Caco-2 (cell line): ENCODE measurements around the gene ANKRA2. TPM values are rescaled to one million over a fixed set of nuclear protein-coding genes. Genes with fewer than 3 reads are reported as not detected.

ENCODE experiments used
- BruUV-seq: library from RNA; stranded (reverse); fragments of 400-500 nt; replicated peaks from 2 replicates; lab custom pipeline; 2021; lab: Mats Ljungman, UMichigan
- CTCF ChIA-PET: fragments of 300-600 bp; sonication (Branson Sonifier 250); formaldehyde crosslinking; loops from one replicate; lab custom pipeline; 2022; ENCODE audit warnings: antibody characterized with exemption; lab: Charles Lee
- POLR2A ChIA-PET: fragments of 300-600 bp; sonication (Branson Sonifier 250); formaldehyde crosslinking; loops from one replicate; lab custom pipeline; 2022; ENCODE audit warnings: antibody characterized with exemption; lab: Charles Lee
- DNase-seq, 2 experiments: peaks; one replicate each; pipeline versions ENCODE4 v3.0.0 to v3.0.0-alpha.2; 2020 to 2022
- H3K27me3 ChIP-seq: replicated peaks from 2 replicates; pipeline ENCODE4 v1.6.0; 2011; ENCODE audit warnings: low read length; ENCODE audit not compliant: control insufficient read depth, insufficient read depth
- H3K36me3 ChIP-seq: 2 replicates; pipeline ENCODE4 v1.5.1; 2011; ENCODE audit warnings: low read length; ENCODE audit not compliant: control insufficient read depth, insufficient read depth
- H3K4me1 ChIP-seq: fragments of 250-450 bp; sonication (Bioruptor Pico); 2 replicates; pipeline ENCODE4 v1.5.1; 2020; ENCODE audit warnings: mild to moderate bottlenecking
- H3K4me3 ChIP-seq: 2 replicates; pipeline ENCODE4 v1.5.1; 2011; ENCODE audit warnings: low read depth, mild to moderate bottlenecking, control low read depth, low read length
- H3K9me3 ChIP-seq: fragments of 250-450 bp; sonication (Bioruptor Pico); 2 replicates; pipeline ENCODE4 v1.5.1; 2020; ENCODE audit warnings: mild to moderate bottlenecking, moderate library complexity
- H3K27ac Mint-ChIP-seq: one replicate; pipeline ENCODE4 v1.8.0; 2022; ENCODE audit warnings: mixed read lengths; ENCODE audit not compliant: unreplicated experiment
- H3K27me3 Mint-ChIP-seq: one replicate; pipeline ENCODE4 v1.8.0; 2022; ENCODE audit warnings: mixed read lengths; ENCODE audit not compliant: insufficient read depth, unreplicated experiment
- H3K36me3 Mint-ChIP-seq: one replicate; pipeline ENCODE4 v1.8.0; 2022; ENCODE audit warnings: mild to moderate bottlenecking, mixed read lengths; ENCODE audit not compliant: insufficient read depth, unreplicated experiment
- H3K4me1 Mint-ChIP-seq: one replicate; pipeline ENCODE4 v1.8.0; 2022; ENCODE audit warnings: low read depth, mixed read lengths; ENCODE audit not compliant: unreplicated experiment
- H3K4me3 Mint-ChIP-seq: one replicate; pipeline ENCODE4 v1.8.0; 2022; ENCODE audit warnings: mild to moderate bottlenecking, moderate library complexity, mixed read lengths; ENCODE audit not compliant: unreplicated experiment
- H3K9me3 Mint-ChIP-seq: one replicate; pipeline ENCODE4 v1.8.0; 2022; ENCODE audit warnings: mixed read lengths; ENCODE audit not compliant: unreplicated experiment
- intact Hi-C: fragments of 100-400 bp; cut with micrococcal nuclease; formaldehyde crosslinking; loops from one replicate; pipeline ENCODE4 v1.10.0; 2022; ENCODE audit not compliant: unreplicated experiment
- total RNA-seq: library from RNA; stranded (reverse); gene quantifications from 2 replicates; pipeline ENCODE4 v1.2.3, GENCODE V29; 2022
- TF ChIP-seq, protein P1 (sequence below), 2 experiments: fragments of 200-600 bp in 1 of 2; IDR thresholded peaks; 1 replicate in 1 of 2; 2 replicates in 1 of 2; pipeline versions ENCODE4 v1.5.1 to v1.8.0; 2011 to 2022; ENCODE audit warnings: antibody characterized with exemption in 1 of 2, control low read depth in 1 of 2, inconsistent platforms in 1 of 2, low read depth in 1 of 2, low read length in 1 of 2, mild to moderate bottlenecking in 1 of 2, moderate library complexity in 1 of 2; ENCODE audit not compliant: insufficient read depth in 1 of 2, severe bottlenecking in 1 of 2, unreplicated experiment in 1 of 2

ANKRA2 gene
- total RNA-seq, 1 experiment from 2014 or later: 10.2 TPM

DNA sequence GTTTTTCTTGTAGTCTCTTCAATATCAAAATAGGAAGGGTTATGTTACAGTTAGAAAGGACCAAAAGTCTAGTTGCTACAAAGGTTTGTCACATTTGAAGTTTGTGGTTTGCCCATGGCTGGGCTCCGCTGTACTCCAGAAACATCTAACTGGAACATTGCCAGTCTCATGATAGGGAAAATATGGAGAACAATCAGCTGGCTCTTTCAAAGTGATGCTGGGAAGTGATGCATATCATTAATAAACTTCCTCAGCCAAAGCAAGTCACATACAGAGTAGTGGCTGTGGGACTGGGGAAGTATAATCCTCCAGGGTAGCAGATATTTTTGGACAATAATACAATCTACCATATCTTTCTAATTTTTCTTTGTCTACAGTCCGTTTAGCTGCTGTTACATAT lies 58.4 kb downstream of the ANKRA2 start:
- intact Hi-C loops: no loop called here
- H3K36me3 ChIP-seq: peaks cover 4% of the 10 kb centered on the region
- ChIA-PET POLR2A (no interaction called here), CTCF (no interaction called here)
- TF ChIP-seq, protein P1, sequence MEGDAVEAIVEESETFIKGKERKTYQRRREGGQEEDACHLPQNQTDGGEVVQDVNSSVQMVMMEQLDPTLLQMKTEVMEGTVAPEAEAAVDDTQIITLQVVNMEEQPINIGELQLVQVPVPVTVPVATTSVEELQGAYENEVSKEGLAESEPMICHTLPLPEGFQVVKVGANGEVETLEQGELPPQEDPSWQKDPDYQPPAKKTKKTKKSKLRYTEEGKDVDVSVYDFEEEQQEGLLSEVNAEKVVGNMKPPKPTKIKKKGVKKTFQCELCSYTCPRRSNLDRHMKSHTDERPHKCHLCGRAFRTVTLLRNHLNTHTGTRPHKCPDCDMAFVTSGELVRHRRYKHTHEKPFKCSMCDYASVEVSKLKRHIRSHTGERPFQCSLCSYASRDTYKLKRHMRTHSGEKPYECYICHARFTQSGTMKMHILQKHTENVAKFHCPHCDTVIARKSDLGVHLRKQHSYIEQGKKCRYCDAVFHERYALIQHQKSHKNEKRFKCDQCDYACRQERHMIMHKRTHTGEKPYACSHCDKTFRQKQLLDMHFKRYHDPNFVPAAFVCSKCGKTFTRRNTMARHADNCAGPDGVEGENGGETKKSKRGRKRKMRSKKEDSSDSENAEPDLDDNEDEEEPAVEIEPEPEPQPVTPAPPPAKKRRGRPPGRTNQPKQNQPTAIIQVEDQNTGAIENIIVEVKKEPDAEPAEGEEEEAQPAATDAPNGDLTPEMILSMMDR (IDR thresholded peaks at IDR 0.05; ENCODE audit: insufficient read depth in 1 of 2, low read depth in 1 of 2, low read length in 1 of 2, severe bottlenecking in 1 of 2, unreplicated experiment in 1 of 2): no peak
- no peak overlapping the region for H3K4me3 Mint-ChIP-seq
- no peaks in the 10 kb centered on the region for H3K27me3 ChIP-seq
- H3K4me1 ChIP-seq: peaks cover 7% of the 10 kb centered on the region; the same call in 1 of the 2 replicates
- H3K27me3 Mint-ChIP-seq: no peaks in the 10 kb centered on the region
- H3K4me3 ChIP-seq: no peak overlapping the region
- H3K9me3 ChIP-seq: no peaks in the 10 kb centered on the region
- DNase-seq: no peak
- no peak overlapping the region for H3K27ac Mint-ChIP-seq
- no TSS peak for BruUV-seq
- no peaks in the 10 kb centered on the region for H3K9me3 Mint-ChIP-seq
- H3K36me3 Mint-ChIP-seq: peaks cover 38% of the 10 kb centered on the region
- peaks cover 8% of the 10 kb centered on the region for H3K4me1 Mint-ChIP-seq

DNA sequence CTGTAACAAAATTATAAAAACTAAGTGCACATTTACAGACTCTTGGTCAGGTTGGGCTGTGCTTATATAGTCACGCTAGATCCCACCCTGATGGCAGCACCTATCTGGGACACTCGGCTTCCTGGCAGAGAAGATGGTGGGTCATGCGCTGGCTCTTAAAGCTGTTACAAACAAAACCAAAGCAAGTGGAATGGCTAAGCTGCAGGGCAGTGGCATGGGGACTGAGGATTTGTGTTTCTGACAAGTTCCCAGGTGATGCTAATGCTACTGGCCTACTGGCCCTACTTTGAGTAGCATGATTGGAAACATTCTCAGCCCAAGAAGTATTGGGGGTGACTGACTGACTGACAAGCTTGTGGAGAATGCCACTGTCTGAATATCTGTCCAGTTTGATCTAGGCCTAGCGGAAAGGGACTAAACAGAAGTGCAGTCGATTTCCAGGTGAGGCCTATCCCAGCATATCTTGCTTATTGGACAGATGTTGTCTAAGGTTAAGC lies 58.9 kb downstream of the ANKRA2 start:
- Histone ChIP-seq H3K9me3 (no peaks in the 10 kb centered on the region), H3K4me3 (no peak overlapping the region), H3K4me1 (peaks cover 7% of the 10 kb centered on the region; the same call in 1 of the 2 replicates), H3K27me3 (no peaks in the 10 kb centered on the region), H3K36me3 (peaks cover 4% of the 10 kb centered on the region)
- TF ChIP-seq, protein P1 (IDR thresholded peaks at IDR 0.05; ENCODE audit: insufficient read depth in 1 of 2, low read depth in 1 of 2, low read length in 1 of 2, severe bottlenecking in 1 of 2, unreplicated experiment in 1 of 2): no peak
- no TSS peak for BruUV-seq
- ChIA-PET CTCF (no interaction called here), POLR2A (no interaction called here)
- H3K9me3 Mint-ChIP-seq: no peaks in the 10 kb centered on the region
- H3K36me3 Mint-ChIP-seq: peaks cover 43% of the 10 kb centered on the region
- peaks cover 8% of the 10 kb centered on the region for H3K4me1 Mint-ChIP-seq
- H3K27me3 Mint-ChIP-seq: no peaks in the 10 kb centered on the region
- intact Hi-C loops: no loop called here
- no peak for DNase-seq
- H3K4me3 Mint-ChIP-seq: no peak overlapping the region
- H3K27ac Mint-ChIP-seq: no peak overlapping the region

Other genes with a start within 250 kb of the ANKRA2 start
- 2.8 and 3.1 TPM in 2 replicates for gene FOXD1, start 116.9 kb downstream of the ANKRA2 start, total RNA-seq
- 653 and 704 TPM in 2 replicates for gene BTF3, start 67.2 kb downstream of the ANKRA2 start, total RNA-seq
- gene UTP15, start 104 bp upstream of the ANKRA2 start, total RNA-seq: 29.1 and 33.0 TPM in 2 replicates
- 4.6 and 7.5 TPM in 2 replicates for gene ARHGEF28, start 60.6 kb upstream of the ANKRA2 start, total RNA-seq